B cell (primary cell): ENCODE measurements around the gene MYL12B. TPM values are rescaled to one million over a fixed set of nuclear protein-coding genes. Genes with fewer than 3 reads are reported as not detected.

ENCODE experiments used
- ATAC-seq: fragments of 200-7000 bp; cut with Tn5 transposase; one replicate; pipeline ENCODE4 v1.10.0; 2021; ENCODE audit warnings: low read depth, mild to moderate bottlenecking, moderate number of reproducible peaks, moderate library complexity
- CTCF ChIA-PET: fragments of 350-600 bp; sonication (Branson Sonifier 250); formaldehyde crosslinking; loops from one replicate; lab custom pipeline; 2021; ENCODE audit warnings: antibody characterized with exemption, inconsistent platforms; lab: Charles Lee
- POLR2A ChIA-PET: fragments of 350-600 bp; sonication (Branson Sonifier 250); formaldehyde crosslinking; loops from one replicate; lab custom pipeline; 2021; ENCODE audit warnings: antibody characterized with exemption; lab: Charles Lee
- DNase-seq: peaks from one replicate; pipeline ENCODE4 v3.0.0; 2013
- H2AFZ ChIP-seq: 2 replicates; pipeline ENCODE4 v1.6.1; 2012; ENCODE audit warnings: mild to moderate bottlenecking, low read depth, low read length; ENCODE audit not compliant: insufficient read depth, poor library complexity, severe bottlenecking
- H3K27ac ChIP-seq, 2 donors: 1 replicate in 1 of 2; 2 replicates in 1 of 2; pipeline ENCODE4 v1.5.1; 2012 to 2013; ENCODE audit warnings: low read length in 2 of 2, mild to moderate bottlenecking in 2 of 2, moderate library complexity in 1 of 2
- H3K27me3 ChIP-seq, 4 experiments: fragments of 200-600 bp in 1 of 4; sonication (generic) in 1 of 4; replicated peaks in 1 of 4; 1 replicate in 2 of 4; 2 replicates in 2 of 4; pipeline versions ENCODE4 v1.6.1 to v1.7.0; 2013 to 2016; ENCODE audit warnings: low read length in 3 of 4, mild to moderate bottlenecking in 2 of 4, mixed read lengths in 1 of 4, moderate library complexity in 1 of 4; ENCODE audit not compliant: insufficient read depth in 4 of 4, control insufficient read depth in 3 of 4; ENCODE audit errors: control extremely low read depth in 1 of 4
- H3K36me3 ChIP-seq, 2 experiments: replicated peaks in 1 of 2; 1 replicate in 1 of 2; 2 replicates in 1 of 2; pipeline versions ENCODE4 v1.6.1 to v1.7.1; 2013; ENCODE audit warnings: low read length in 1 of 2; ENCODE audit not compliant: insufficient read depth in 2 of 2, control insufficient read depth in 1 of 2; ENCODE audit errors: control extremely low read depth in 1 of 2, extremely low read depth in 1 of 2
- H3K4me1 ChIP-seq, 2 donors: fragments of 200-600 bp in 1 of 2; sonication (generic) in 1 of 2; 1 replicate in 1 of 2; 2 replicates in 1 of 2; pipeline versions ENCODE4 v1.5.1 to v1.6.1; 2013 to 2017; ENCODE audit warnings: low read length in 2 of 2; ENCODE audit not compliant: control insufficient read depth in 2 of 2, insufficient read depth in 2 of 2
- H3K4me2 ChIP-seq: replicated peaks from 2 replicates; pipeline ENCODE3; 2012; ENCODE audit warnings: mild to moderate bottlenecking, low read depth, low read length; ENCODE audit not compliant: poor library complexity, severe bottlenecking
- H3K4me3 ChIP-seq, 5 experiments: fragments of 200-600 bp in 1 of 5; sonication (generic) in 1 of 5; 1 replicate in 3 of 5; 2 replicates in 2 of 5; pipeline versions ENCODE4 v1.5.1 to v1.7.0; 2011 to 2016; ENCODE audit warnings: low read length in 4 of 5, mild to moderate bottlenecking in 4 of 5, low read depth in 2 of 5, control low read depth in 1 of 5, moderate library complexity in 1 of 5; ENCODE audit not compliant: insufficient read depth in 1 of 5; ENCODE audit errors: control extremely low read depth in 1 of 5, extremely low read depth in 1 of 5
- H3K79me2 ChIP-seq: fragments of 200-600 bp; sonication (generic); one replicate; pipeline ENCODE4 v1.6.0; 2016; ENCODE audit warnings: low read length; ENCODE audit not compliant: control insufficient read depth, insufficient read depth
- H3K9ac ChIP-seq: fragments of 200-600 bp; sonication (generic); 2 replicates; pipeline ENCODE4 v1.6.1; 2017; ENCODE audit warnings: mild to moderate bottlenecking, low read length, moderate library complexity
- H3K9me3 ChIP-seq, 3 donors: one replicate each; pipeline versions ENCODE4 v1.6.1 to v1.7.1; 2013; ENCODE audit warnings: low read length in 2 of 3; ENCODE audit not compliant: control insufficient read depth in 2 of 3, insufficient read depth in 1 of 3; ENCODE audit errors: control extremely low read depth in 1 of 3
- H4K20me1 ChIP-seq: 2 replicates; pipeline ENCODE4 v1.6.0; 2012; ENCODE audit warnings: mild to moderate bottlenecking, low read length; ENCODE audit not compliant: insufficient read depth, control insufficient read depth, poor library complexity, severe bottlenecking
- H3K27ac Mint-ChIP-seq: one replicate; pipeline ENCODE4 v1.8.0; 2021; ENCODE audit warnings: mixed read lengths
- H3K27me3 Mint-ChIP-seq: one replicate; pipeline ENCODE4 v1.8.0; 2021; ENCODE audit warnings: mixed read lengths
- H3K4me1 Mint-ChIP-seq: one replicate; pipeline ENCODE4 v1.8.0; 2021; ENCODE audit warnings: mixed read lengths
- H3K4me3 Mint-ChIP-seq: one replicate; pipeline ENCODE4 v1.8.0; 2021; ENCODE audit warnings: mixed read lengths
- H3K9me3 Mint-ChIP-seq: one replicate; pipeline ENCODE4 v1.8.0; 2022; ENCODE audit warnings: mixed read lengths; ENCODE audit not compliant: insufficient read depth
- EZH2 ChIP-seq: IDR thresholded peaks from 2 replicates; pipeline ENCODE4 v1.6.1; 2012; ENCODE audit warnings: borderline replicate concordance, low read depth, mild to moderate bottlenecking, moderate library complexity, low read length; ENCODE audit not compliant: insufficient read depth, poor library complexity, severe bottlenecking
- WGBS: methylation state at CpG from one replicate; pipeline ENCODE4 v1.1.5; 2013; ENCODE audit warnings: missing lambda C conversion rate; ENCODE audit not compliant: insufficient coverage; 5-methylcytosine and 5-hydroxymethylcytosine counted together
- intact Hi-C: fragments of 100-400 bp; cut with micrococcal nuclease; formaldehyde crosslinking; loops from one replicate; pipeline ENCODE4 v1.10.0; 2022
- polyA plus RNA-seq: library from polyadenylated mRNA; depleted of rRNA; stranded (reverse); fragments of >200 nt; gene quantifications from 2 replicates; pipeline ENCODE4 v1.2.3, GENCODE V29; 2012
- total RNA-seq, 2 donors: library from RNA; stranded (reverse); fragments of 120-200 nt in 1 of 2; gene quantifications; 1 replicate in 1 of 2; 2 replicates in 1 of 2; pipeline versions ENCODE4 v1.2.3 to v1.2.4, GENCODE V29; 2013 to 2022
- TF ChIP-seq, protein P1 (sequence below): fragments of 200-600 bp; IDR thresholded peaks from one replicate; pipeline ENCODE4 v1.8.0; 2022; ENCODE audit warnings: antibody characterized with exemption, mild to moderate bottlenecking

The MYL12B gene
- total and polyA plus RNA-seq, 2 donors (not counting 1 experiment from before 2014, with no cell fraction given): 127 to 139 TPM

GRCh38 chr18:3284501-3284900 is 22.6 kb downstream of the MYL12B start:
- Histone ChIP-seq H3K27me3 (no peaks in the 10 kb centered on the region), H3K9me3 (peaks cover 2 to 13% (median 8%) of the 10 kb centered on the region in 3 donors), H3K4me2 (no peak overlapping the region), H3K4me1 (peaks cover 9% of the 10 kb centered on the region in 2 donors), H3K36me3 (no peaks in the 10 kb centered on the region), H3K79me2 (no peaks in the 10 kb centered on the region), H4K20me1 (no peaks in the 10 kb centered on the region), H3K9ac (no peak overlapping the region), H2AFZ (no peak overlapping the region), H3K27ac (no peak overlapping the region), H3K4me3 (no peak overlapping the region)
- DNase-seq: no peak
- CTCF ChIA-PET: interaction anchor here (0.8 to 15.0 kb wide), 4 partner anchors 180 to 390 kb away, joined by 3 to 430 read pairs (median 4); no protein-coding TSS in a partner anchor
- no peak for ATAC-seq
- H3K27ac Mint-ChIP-seq: no peak overlapping the region
- TF ChIP-seq EZH2: no peak
- TF ChIP-seq, protein P1, sequence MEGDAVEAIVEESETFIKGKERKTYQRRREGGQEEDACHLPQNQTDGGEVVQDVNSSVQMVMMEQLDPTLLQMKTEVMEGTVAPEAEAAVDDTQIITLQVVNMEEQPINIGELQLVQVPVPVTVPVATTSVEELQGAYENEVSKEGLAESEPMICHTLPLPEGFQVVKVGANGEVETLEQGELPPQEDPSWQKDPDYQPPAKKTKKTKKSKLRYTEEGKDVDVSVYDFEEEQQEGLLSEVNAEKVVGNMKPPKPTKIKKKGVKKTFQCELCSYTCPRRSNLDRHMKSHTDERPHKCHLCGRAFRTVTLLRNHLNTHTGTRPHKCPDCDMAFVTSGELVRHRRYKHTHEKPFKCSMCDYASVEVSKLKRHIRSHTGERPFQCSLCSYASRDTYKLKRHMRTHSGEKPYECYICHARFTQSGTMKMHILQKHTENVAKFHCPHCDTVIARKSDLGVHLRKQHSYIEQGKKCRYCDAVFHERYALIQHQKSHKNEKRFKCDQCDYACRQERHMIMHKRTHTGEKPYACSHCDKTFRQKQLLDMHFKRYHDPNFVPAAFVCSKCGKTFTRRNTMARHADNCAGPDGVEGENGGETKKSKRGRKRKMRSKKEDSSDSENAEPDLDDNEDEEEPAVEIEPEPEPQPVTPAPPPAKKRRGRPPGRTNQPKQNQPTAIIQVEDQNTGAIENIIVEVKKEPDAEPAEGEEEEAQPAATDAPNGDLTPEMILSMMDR: no peak
- H3K4me3 Mint-ChIP-seq: no peak overlapping the region
- peaks cover 13% of the 10 kb centered on the region for H3K4me1 Mint-ChIP-seq
- no peaks in the 10 kb centered on the region for H3K27me3 Mint-ChIP-seq
- H3K9me3 Mint-ChIP-seq: no peaks in the 10 kb centered on the region
- intact Hi-C loops: loop anchor here (5.0 kb wide), 1 partner anchor 38 kb away; no protein-coding TSS in a partner anchor
- 98% methylated on average over 4 of the region's 9 CpGs for WGBS
- POLR2A ChIA-PET: no interaction called here

DNA sequence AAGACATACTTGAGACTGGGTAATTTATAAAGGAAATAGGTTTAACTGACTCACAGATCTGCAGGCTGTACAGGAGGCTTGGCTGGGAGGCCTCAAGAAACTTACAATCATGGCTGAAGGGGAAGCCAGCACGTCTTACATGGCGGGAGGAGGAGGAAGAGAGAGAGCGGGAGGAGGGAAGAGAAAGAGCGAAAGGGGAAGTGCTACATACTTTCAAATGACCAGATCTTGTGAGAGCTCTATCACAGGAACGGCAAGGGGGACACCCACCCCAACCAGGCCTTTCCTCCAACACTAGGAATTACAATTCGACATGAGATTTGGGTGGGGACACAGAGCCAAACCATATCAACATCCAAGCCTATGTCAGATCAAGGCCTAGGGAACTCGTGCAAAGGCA is 24.2 kb downstream of the MYL12B start:
- TF ChIP-seq EZH2: no peak
- TF ChIP-seq, protein P1: no peak
- no peaks in the 10 kb centered on the region for H3K4me1 ChIP-seq
- no peak overlapping the region for H3K27ac ChIP-seq
- no peak overlapping the region for H3K9ac ChIP-seq
- no peak overlapping the region for H3K27ac Mint-ChIP-seq
- no peaks in the 10 kb centered on the region for H3K27me3 ChIP-seq
- ATAC-seq: no peak
- no peak overlapping the region for H3K4me3 Mint-ChIP-seq
- H2AFZ ChIP-seq: no peak overlapping the region
- H3K4me2 ChIP-seq: no peak overlapping the region
- intact Hi-C loops: no loop called here
- H3K4me1 Mint-ChIP-seq: peaks cover 4% of the 10 kb centered on the region
- CTCF ChIA-PET: interaction anchor here (1.0 to 15.0 kb wide), 3 partner anchors 11 to 378 kb away, joined by 3 to 430 read pairs (median 4); no protein-coding TSS in a partner anchor
- no peak for DNase-seq
- H3K79me2 ChIP-seq: no peaks in the 10 kb centered on the region
- H3K4me3 ChIP-seq: no peak overlapping the region
- H3K27me3 Mint-ChIP-seq: no peaks in the 10 kb centered on the region
- peaks cover 4% of the 10 kb centered on the region for H3K9me3 Mint-ChIP-seq
- 0% methylated on average over 1 of the region's 7 CpGs for whole genome bisulfite sequencing
- no peaks in the 10 kb centered on the region for H3K36me3 ChIP-seq
- peaks cover 3 to 13% (median 8%) of the 10 kb centered on the region in 3 donors for H3K9me3 ChIP-seq
- no peaks in the 10 kb centered on the region for H4K20me1 ChIP-seq
- POLR2A ChIA-PET: no interaction called here
